HepG2 (cell line): Measurements from ENCODE around the gene HPRT1. TPM values are rescaled to one million over a fixed set of nuclear protein-coding genes. Genes with fewer than 3 reads are reported as not detected.

Source experiments
- ATAC-seq: fragments of 200-7000 bp; cut with Tn5 transposase; 3 replicates; pipeline ENCODE4 v1.9.1; 2020; ENCODE audit warnings: mild to moderate bottlenecking, moderate library complexity
- BruUV-seq: library from RNA; stranded (reverse); fragments of 400-500 nt; replicated peaks from 2 replicates; lab custom pipeline; 2021; lab: Mats Ljungman, UMichigan
- CTCF ChIA-PET: fragments of 300-600 bp; formaldehyde crosslinking; extraction: SDS; loops from one replicate; lab custom pipeline; 2021; ENCODE audit warnings: low total read pairs, inconsistent platforms, low intra/inter-chr PET ratio; lab: Yijun Ruan, JAX
- POLR2A ChIA-PET: fragments of 350-600 bp; sonication (Branson Sonifier 250); formaldehyde crosslinking; loops from one replicate; lab custom pipeline; 2020; ENCODE audit warnings: antibody characterized with exemption, inconsistent platforms; lab: Yijun Ruan, JAX
- DNase-seq: peaks from one replicate; pipeline ENCODE4 v3.0.0-alpha.2; 2015; ENCODE audit warnings: low spot score
- FAIRE-seq: peaks from 3 replicates; lab custom pipeline; 2011; peaks lifted over from hg19 to GRCh38; lab: Jason Lieb, UNC
- H2AFZ ChIP-seq: one replicate; pipeline ENCODE4 v1.6.1; 2011; ENCODE audit warnings: low read length, inconsistent platforms
- H3K27ac ChIP-seq: fragments of 300-600 bp; 3 replicates; pipeline ENCODE4 v1.8.0; 2011; ENCODE audit warnings: mixed run types, mild to moderate bottlenecking, mixed read lengths, low read length, inconsistent platforms; ENCODE audit not compliant: insufficient read depth; ENCODE audit errors: extremely low read length
- H3K27me3 ChIP-seq, 2 experiments: fragments of 200-600 bp in 1 of 2; 2 replicates in 1 of 2; 3 replicates in 1 of 2; pipeline versions ENCODE4 v1.6.0 to v1.8.0; 2011; ENCODE audit warnings: low read length in 2 of 2, mild to moderate bottlenecking in 2 of 2, moderate library complexity in 2 of 2, inconsistent platforms in 1 of 2; ENCODE audit not compliant: insufficient read depth in 2 of 2, control insufficient read depth in 1 of 2
- H3K36me3 ChIP-seq, 2 experiments: fragments of 200-600 bp in 1 of 2; replicated peaks in 1 of 2; 2 replicates in 1 of 2; 3 replicates in 1 of 2; pipeline versions ENCODE4 v1.5.1 to v1.8.0; 2011; ENCODE audit warnings: low read length in 2 of 2, inconsistent platforms in 1 of 2; ENCODE audit not compliant: insufficient read depth in 2 of 2, control insufficient read depth in 1 of 2
- H3K4me1 ChIP-seq: 2 replicates; pipeline ENCODE4 v1.5.1; 2012; ENCODE audit warnings: low read length, inconsistent platforms; ENCODE audit not compliant: insufficient read depth
- H3K4me2 ChIP-seq: 2 replicates; pipeline ENCODE4 v1.6.0; 2011; ENCODE audit warnings: low read depth, low read length, inconsistent platforms
- H3K4me3 ChIP-seq, 3 experiments: fragments of 200-600 bp in 1 of 3; sonication (generic), shearing (Covaris generic) in 1 of 3; replicated peaks in 1 of 3; 2 replicates each; pipeline ENCODE4 v1.5.1; 2011 to 2016; ENCODE audit warnings: low read length in 3 of 3, inconsistent platforms in 2 of 3, low read depth in 2 of 3, mild to moderate bottlenecking in 2 of 3, control low read depth in 1 of 3, mixed read lengths in 1 of 3; ENCODE audit not compliant: insufficient read depth in 1 of 3
- H3K79me2 ChIP-seq: one replicate; pipeline ENCODE4 v1.6.1; 2011; ENCODE audit warnings: low read length, inconsistent platforms; ENCODE audit not compliant: insufficient read depth
- H3K9ac ChIP-seq: 2 replicates; pipeline ENCODE4 v1.6.0; 2011; ENCODE audit warnings: mild to moderate bottlenecking, low read depth, low read length, inconsistent platforms; ENCODE audit not compliant: insufficient read depth
- H3K9me3 ChIP-seq: 2 replicates; pipeline ENCODE4 v1.5.1; 2012; ENCODE audit warnings: mild to moderate bottlenecking, low read length
- H4K20me1 ChIP-seq: 2 replicates; pipeline ENCODE4 v1.6.0; 2011; ENCODE audit warnings: inconsistent platforms, mild to moderate bottlenecking, low read length, moderate library complexity; ENCODE audit not compliant: insufficient read depth
- ARHGAP35 ChIP-seq: sonication (generic); formaldehyde crosslinking; IDR thresholded peaks from 2 replicates; pipeline ENCODE4 v1.9.0; 2022; ENCODE audit warnings: mild to moderate bottlenecking, inconsistent platforms, moderate library complexity, missing genetic modification reagents, borderline replicate concordance
- ELF3 ChIP-seq: IDR thresholded peaks from 2 replicates; pipeline ENCODE4 v1.6.1; 2016; ENCODE audit warnings: missing genetic modification reagents, missing compliant biosample characterization
- JDP2 ChIP-seq: sonication (generic); formaldehyde crosslinking; IDR thresholded peaks from 2 replicates; pipeline ENCODE4 v1.8.1; 2022; ENCODE audit warnings: missing genetic modification reagents, borderline replicate concordance
- NCOA5 ChIP-seq: sonication (generic); formaldehyde crosslinking; IDR thresholded peaks from 2 replicates; pipeline ENCODE4 v1.4.0; 2020; ENCODE audit warnings: missing genetic modification reagents
- NFATC3 ChIP-seq: sonication (generic); formaldehyde crosslinking; IDR thresholded peaks from 2 replicates; pipeline ENCODE4 v1.5.1; 2020; ENCODE audit warnings: mild to moderate bottlenecking, missing genetic modification reagents
- REPIN1 ChIP-seq: sonication (generic); formaldehyde crosslinking; IDR thresholded peaks from 2 replicates; pipeline ENCODE4 v1.8.0; 2022; ENCODE audit warnings: missing genetic modification reagents, low read depth, mild to moderate bottlenecking, borderline replicate concordance
- REXO4 ChIP-seq: sonication (generic); formaldehyde crosslinking; IDR thresholded peaks from 2 replicates; pipeline ENCODE4 v1.8.0; 2022; ENCODE audit warnings: missing genetic modification reagents, mild to moderate bottlenecking, borderline replicate concordance
- RFXAP ChIP-seq: sonication (generic); formaldehyde crosslinking; IDR thresholded peaks from 2 replicates; pipeline ENCODE4 v1.4.0; 2020; ENCODE audit warnings: missing genetic modification reagents, borderline replicate concordance
- ZNF629 ChIP-seq: sonication (generic); formaldehyde crosslinking; conservative IDR thresholded peaks from 2 replicates; pipeline ENCODE4 v1.5.0; 2020; ENCODE audit warnings: missing genetic modification reagents
- WGBS: methylation state at CpG from one replicate; pipeline ENCODE4 v1.1.6; 2017; ENCODE audit warnings: low lambda C conversion rate; 5-methylcytosine and 5-hydroxymethylcytosine counted together
- in situ Hi-C: cut with HindIII; loops from 2 replicates; pipeline ENCODE4 v1.10.0; 2017; ENCODE audit warnings: low pct_unique_long_range_greater_than_20kb; ENCODE audit not compliant: extremely low pct_ligation_motif_present
- intact Hi-C: fragments of 100-400 bp; cut with micrococcal nuclease; formaldehyde crosslinking; loops from one replicate; pipeline ENCODE4 v1.10.0; 2022; ENCODE audit not compliant: unreplicated experiment
- polyA plus RNA-seq, 8 experiments: library from polyadenylated mRNA; depleted of rRNA in 3 of 8; stranded (reverse) in 7 of 8; unstranded in 1 of 8; fragments of >200 nt; fragmentation: Illumina TruSeq in 4 of 8; extraction: Trizol in 4 of 8; gene quantifications; 2 replicates each; pipeline versions ENCODE4 v1.2.1 to v1.2.3, GENCODE V29; 2011 to 2016; ENCODE audit warnings: low read depth in 4 of 8, missing spikeins in 1 of 8, mixed read lengths in 1 of 8; ENCODE audit not compliant: insufficient read depth in 1 of 8
- total RNA-seq, 5 experiments: library from RNA; depleted of rRNA; stranded (reverse); fragments of >200 nt; fragmentation: Illumina TruSeq; extraction: Trizol; gene quantifications; 2 replicates each; pipeline ENCODE4 v1.2.3, GENCODE V29; 2016; ENCODE audit warnings: low read depth in 1 of 5
- TF ChIP-seq, protein P1 (sequence below): sonication (generic); formaldehyde crosslinking; IDR thresholded peaks from 2 replicates; pipeline ENCODE4 v1.5.0; 2020; ENCODE audit warnings: mild to moderate bottlenecking, missing genetic modification reagents, borderline replicate concordance
- TF ChIP-seq, protein P2 (sequence below), 2 experiments: sonication (generic) in 1 of 2; formaldehyde crosslinking in 1 of 2; IDR thresholded peaks; 2 replicates each; pipeline versions ENCODE4 v1.5.1 to v1.6.1; 2011 to 2020; ENCODE audit warnings: borderline replicate concordance in 1 of 2, low read depth in 1 of 2, low read length in 1 of 2, mild to moderate bottlenecking in 1 of 2, missing genetic modification reagents in 1 of 2, moderate library complexity in 1 of 2
- TF ChIP-seq, protein P3 (sequence below): sonication (generic); IDR thresholded peaks from 2 replicates; pipeline ENCODE4 v1.6.1; 2016; ENCODE audit warnings: low read depth, borderline replicate concordance
- TF ChIP-seq, protein P4 (sequence below): sonication (generic); formaldehyde crosslinking; IDR thresholded peaks from 2 replicates; pipeline ENCODE4 v1.4.0; 2020; ENCODE audit warnings: mild to moderate bottlenecking, missing genetic modification reagents

HPRT1 gene
- total and polyA plus RNA-seq, 2 of the 13 experiments (the other 11 are each of a cell fraction or from before 2014, with no cell fraction given), result 4.6 to 25.2 TPM

DNA sequence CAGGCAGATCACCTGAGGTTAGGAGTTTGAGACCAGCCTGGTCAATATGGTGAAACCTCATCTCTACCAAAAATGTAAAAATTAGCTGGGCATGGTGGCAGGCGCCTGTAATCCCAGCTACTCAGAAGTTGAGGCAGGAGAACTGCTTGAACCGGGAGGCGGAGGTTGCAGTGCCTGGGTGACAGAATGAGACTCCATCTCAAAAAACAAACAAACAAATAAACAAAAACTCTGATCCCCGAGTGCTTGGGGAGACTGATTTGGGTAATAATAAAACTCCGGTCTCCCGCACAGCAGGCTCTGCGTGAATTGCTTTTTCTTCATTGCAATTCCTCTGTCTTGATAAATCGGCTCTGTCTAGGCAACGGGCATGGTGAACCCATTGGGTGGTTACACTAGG is 73.4 kb downstream of the HPRT1 start (continued):
- TF ChIP-seq, protein P1, sequence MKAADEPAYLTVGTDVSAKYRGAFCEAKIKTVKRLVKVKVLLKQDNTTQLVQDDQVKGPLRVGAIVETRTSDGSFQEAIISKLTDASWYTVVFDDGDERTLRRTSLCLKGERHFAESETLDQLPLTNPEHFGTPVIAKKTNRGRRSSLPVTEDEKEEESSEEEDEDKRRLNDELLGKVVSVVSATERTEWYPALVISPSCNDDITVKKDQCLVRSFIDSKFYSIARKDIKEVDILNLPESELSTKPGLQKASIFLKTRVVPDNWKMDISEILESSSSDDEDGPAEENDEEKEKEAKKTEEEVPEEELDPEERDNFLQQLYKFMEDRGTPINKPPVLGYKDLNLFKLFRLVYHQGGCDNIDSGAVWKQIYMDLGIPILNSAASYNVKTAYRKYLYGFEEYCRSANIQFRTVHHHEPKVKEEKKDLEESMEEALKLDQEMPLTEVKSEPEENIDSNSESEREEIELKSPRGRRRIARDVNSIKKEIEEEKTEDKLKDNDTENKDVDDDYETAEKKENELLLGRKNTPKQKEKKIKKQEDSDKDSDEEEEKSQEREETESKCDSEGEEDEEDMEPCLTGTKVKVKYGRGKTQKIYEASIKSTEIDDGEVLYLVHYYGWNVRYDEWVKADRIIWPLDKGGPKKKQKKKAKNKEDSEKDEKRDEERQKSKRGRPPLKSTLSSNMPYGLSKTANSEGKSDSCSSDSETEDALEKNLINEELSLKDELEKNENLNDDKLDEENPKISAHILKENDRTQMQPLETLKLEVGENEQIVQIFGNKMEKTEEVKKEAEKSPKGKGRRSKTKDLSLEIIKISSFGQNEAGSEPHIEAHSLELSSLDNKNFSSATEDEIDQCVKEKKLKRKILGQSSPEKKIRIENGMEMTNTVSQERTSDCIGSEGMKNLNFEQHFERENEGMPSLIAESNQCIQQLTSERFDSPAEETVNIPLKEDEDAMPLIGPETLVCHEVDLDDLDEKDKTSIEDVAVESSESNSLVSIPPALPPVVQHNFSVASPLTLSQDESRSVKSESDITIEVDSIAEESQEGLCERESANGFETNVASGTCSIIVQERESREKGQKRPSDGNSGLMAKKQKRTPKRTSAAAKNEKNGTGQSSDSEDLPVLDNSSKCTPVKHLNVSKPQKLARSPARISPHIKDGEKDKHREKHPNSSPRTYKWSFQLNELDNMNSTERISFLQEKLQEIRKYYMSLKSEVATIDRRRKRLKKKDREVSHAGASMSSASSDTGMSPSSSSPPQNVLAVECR (CRISPR knock-in tag), result no peak
- TF ChIP-seq REPIN1 (CRISPR knock-in tag) (no peak), RFXAP (CRISPR knock-in tag) (no peak), REXO4 (CRISPR knock-in tag) (no peak)

- ATAC-seq (no peak), FAIRE-seq (no peak), DNase-seq (no peak)
- POLR2A ChIA-PET, result no interaction called here
- peaks cover 23% of the 10 kb centered on the region for H3K4me1 ChIP-seq
- no peaks in the 10 kb centered on the region for H3K9me3 ChIP-seq
- CTCF ChIA-PET, result no interaction called here
- H2AFZ ChIP-seq, result no peak overlapping the region
- H3K27ac ChIP-seq, result no peak overlapping the region
- H3K9ac ChIP-seq, result no peak overlapping the region
- H3K4me3 ChIP-seq, result no peak overlapping the region
- H3K4me2 ChIP-seq, result no peak overlapping the region
- H3K36me3 ChIP-seq, result no peaks in the 10 kb centered on the region
- H4K20me1 ChIP-seq, result no peaks in the 10 kb centered on the region
- intact Hi-C loops, result no loop called here
- no TSS peak for BruUV-seq
- WGBS, result 7% methylated on average over 4 of the region's 4 CpGs
- H3K27me3 ChIP-seq, result no peaks in the 10 kb centered on the region
- in situ Hi-C loops, result no loop called here
- no peaks in the 10 kb centered on the region for H3K79me2 ChIP-seq
- no peak for TF ChIP-seq ZNF629 (CRISPR knock-in tag)
- TF ChIP-seq, protein P2, sequence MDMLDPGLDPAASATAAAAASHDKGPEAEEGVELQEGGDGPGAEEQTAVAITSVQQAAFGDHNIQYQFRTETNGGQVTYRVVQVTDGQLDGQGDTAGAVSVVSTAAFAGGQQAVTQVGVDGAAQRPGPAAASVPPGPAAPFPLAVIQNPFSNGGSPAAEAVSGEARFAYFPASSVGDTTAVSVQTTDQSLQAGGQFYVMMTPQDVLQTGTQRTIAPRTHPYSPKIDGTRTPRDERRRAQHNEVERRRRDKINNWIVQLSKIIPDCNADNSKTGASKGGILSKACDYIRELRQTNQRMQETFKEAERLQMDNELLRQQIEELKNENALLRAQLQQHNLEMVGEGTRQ (IDR thresholded peaks at IDR 0.05; ENCODE audit: low read depth, low read length), result no peak
- TF ChIP-seq, protein P2 (CRISPR knock-in tag; IDR thresholded peaks at IDR 0.05; ENCODE audit: borderline replicate concordance), result no peak
- TF ChIP-seq, protein P3, sequence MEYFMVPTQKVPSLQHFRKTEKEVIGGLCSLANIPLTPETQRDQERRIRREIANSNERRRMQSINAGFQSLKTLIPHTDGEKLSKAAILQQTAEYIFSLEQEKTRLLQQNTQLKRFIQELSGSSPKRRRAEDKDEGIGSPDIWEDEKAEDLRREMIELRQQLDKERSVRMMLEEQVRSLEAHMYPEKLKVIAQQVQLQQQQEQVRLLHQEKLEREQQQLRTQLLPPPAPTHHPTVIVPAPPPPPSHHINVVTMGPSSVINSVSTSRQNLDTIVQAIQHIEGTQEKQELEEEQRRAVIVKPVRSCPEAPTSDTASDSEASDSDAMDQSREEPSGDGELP, result no peak
- TF ChIP-seq ARHGAP35 (CRISPR knock-in tag), result no peak
- no peak for TF ChIP-seq JDP2 (CRISPR knock-in tag)
- no peak for TF ChIP-seq NCOA5
- TF ChIP-seq, protein P4, sequence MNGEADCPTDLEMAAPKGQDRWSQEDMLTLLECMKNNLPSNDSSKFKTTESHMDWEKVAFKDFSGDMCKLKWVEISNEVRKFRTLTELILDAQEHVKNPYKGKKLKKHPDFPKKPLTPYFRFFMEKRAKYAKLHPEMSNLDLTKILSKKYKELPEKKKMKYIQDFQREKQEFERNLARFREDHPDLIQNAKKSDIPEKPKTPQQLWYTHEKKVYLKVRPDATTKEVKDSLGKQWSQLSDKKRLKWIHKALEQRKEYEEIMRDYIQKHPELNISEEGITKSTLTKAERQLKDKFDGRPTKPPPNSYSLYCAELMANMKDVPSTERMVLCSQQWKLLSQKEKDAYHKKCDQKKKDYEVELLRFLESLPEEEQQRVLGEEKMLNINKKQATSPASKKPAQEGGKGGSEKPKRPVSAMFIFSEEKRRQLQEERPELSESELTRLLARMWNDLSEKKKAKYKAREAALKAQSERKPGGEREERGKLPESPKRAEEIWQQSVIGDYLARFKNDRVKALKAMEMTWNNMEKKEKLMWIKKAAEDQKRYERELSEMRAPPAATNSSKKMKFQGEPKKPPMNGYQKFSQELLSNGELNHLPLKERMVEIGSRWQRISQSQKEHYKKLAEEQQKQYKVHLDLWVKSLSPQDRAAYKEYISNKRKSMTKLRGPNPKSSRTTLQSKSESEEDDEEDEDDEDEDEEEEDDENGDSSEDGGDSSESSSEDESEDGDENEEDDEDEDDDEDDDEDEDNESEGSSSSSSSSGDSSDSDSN (CRISPR knock-in tag), result no peak
- TF ChIP-seq ELF3 (CRISPR knock-in tag), result no peak
- TF ChIP-seq NFATC3, result no peak
Measured at GRCh38 chrX:134533952-134534351, 74.0 kb downstream of the HPRT1 start.
